Hematopoietic multipotent progenitor cell treated with erythropoietin and hydrocortisone succinate and interleukin-3 and kit ligand, for 4 days (in vitro differentiated cells): ENCODE results near the gene OR51B2.
A peak's percentile ranks its signal among the peaks of the same experiment; 100 is the strongest.
"Not testable (repeated sequence)": the region's sequence is repeated elsewhere in the genome, so short reads cannot be mapped to it uniquely, and the experiment has no call there.

Experiments used
- DNase-seq: peaks from one replicate; pipeline ENCODE4 v3.0.0-alpha.2; 2015

Gene OR51B2

DNA sequence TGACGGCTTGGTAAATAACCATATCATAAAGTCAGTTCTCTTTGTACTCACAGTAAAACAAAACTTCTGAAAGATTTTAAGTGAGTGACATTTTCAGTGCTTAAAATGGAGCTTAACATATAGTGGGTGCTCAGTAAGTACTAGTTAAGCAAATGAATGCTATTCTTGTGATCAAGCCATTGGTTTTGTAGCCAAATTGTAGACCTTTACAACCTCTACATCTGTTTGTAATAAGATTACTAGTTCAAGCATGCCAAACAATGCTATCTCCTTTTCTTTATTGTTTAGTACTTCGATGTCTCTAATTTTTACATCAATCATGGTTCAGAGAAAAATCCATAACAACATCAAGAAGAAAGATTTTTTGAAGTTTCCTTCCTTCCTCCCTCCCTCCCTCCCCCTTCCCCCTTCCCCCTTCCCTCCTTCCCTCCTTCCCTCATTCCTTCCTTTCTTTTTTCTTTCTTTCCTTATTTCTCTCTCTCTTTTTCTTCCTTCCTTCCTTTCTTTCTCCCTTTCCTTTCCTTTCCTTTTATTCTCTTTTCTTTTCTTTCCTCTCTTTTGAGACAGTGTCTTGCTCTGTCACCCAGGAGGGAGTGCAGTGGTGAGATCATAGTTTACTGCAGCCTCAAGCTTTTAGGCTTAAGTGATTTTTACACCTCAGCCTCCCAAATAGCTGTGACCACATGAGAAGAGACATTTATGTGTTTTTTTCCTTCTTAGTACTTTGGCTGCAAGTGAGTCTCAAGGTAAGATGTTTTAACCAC lies 16.7 kb downstream of the OR51B2 start:
- no peak for DNase-seq

GRCh38 chr11:5304046-5304445 lies 20.1 kb downstream of the OR51B2 start:
- DNase-seq = no peak

DNA sequence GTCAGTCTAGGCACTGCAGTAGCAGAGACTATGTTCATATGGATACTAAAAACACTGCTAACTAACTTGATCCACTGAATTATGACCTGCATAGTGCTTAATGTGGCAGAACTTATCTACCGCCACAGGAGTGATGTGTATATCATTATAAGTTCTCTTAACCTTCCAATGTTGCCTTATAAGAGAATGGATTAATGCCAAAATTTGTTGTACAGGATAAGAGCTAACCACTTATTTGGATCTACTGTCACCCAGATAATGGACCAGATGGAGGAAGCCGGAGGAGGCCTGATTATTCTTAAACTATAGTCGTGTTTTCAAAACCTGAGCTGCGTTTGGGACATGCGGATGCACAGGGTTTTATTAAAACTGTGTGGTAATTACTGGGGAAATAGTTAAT lies 20.5 kb downstream of the OR51B2 start:
- DNase-seq = peak; percentile 93

GRCh38 chr11:5301846-5302245 lies 22.3 kb downstream of the OR51B2 start, which contains the start of gene OR51B4:
Gene OR51B4, minus strand, starts transcription at chr11:5301946. Its CDS starts 0 bp downstream, at chr11:5301946.
- no peak for DNase-seq

DNA sequence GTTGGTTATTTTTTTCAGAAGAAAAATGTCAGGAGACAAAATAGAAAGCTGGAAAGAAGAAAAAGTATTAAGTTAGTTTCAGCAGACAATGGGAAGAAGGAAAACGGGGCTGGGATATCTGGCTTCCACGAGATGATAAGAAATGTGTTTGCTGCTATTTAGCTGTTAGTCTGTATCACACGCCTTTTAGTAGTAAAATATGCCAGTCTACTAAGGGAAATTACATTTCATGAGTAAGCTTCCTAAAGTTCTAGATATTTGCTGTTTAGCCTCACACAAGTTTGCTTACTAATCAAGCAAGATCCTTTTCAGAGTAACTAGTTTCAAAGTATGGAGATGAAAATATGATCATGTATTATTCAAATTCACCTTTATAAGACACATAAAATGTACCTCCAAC lies 23.8 kb downstream of the OR51B2 start:
- no peak for DNase-seq

GRCh38 chr11:5298451-5298850 lies 25.6 kb downstream of the OR51B2 start:
- DNase-seq = no peak

DNA sequence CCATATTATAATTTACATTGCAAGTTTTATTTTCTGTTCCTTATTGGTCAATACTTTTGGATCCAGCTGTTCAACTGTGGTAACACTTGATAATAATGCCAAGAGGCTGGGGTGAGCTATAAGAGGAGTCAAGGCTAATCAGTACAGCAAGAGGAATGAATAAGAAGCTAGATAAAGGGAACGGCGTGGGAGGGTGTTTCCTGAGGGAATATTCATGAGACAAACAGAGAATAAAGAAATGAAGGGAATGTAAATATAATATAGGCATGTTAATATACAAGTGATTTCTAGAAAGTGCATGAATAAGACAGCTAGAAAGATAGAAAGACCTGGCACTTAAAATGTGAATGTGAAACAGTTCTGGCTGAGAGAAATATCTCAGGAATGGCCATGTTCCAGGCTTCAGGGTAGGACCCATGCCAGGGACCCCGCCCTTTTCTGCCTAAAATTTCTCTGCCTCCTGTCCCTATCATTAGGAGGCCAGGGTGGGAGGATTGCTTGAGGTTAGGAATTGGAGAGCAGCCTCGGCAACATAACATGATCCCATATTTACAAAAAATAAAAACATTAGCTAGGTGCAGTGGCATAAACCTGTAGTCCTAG lies 26.3 kb downstream of the OR51B2 start:
- DNase-seq = peak; percentile 61

- not testable (repeated sequence) for DNase-seq
These were observed 29.6 kb downstream of the OR51B2 start for GRCh38 chr11:5294342-5294995.

- DNase-seq = no peak
These were observed 31.1 kb downstream of the OR51B2 start for GRCh38 chr11:5293028-5293427.

DNA sequence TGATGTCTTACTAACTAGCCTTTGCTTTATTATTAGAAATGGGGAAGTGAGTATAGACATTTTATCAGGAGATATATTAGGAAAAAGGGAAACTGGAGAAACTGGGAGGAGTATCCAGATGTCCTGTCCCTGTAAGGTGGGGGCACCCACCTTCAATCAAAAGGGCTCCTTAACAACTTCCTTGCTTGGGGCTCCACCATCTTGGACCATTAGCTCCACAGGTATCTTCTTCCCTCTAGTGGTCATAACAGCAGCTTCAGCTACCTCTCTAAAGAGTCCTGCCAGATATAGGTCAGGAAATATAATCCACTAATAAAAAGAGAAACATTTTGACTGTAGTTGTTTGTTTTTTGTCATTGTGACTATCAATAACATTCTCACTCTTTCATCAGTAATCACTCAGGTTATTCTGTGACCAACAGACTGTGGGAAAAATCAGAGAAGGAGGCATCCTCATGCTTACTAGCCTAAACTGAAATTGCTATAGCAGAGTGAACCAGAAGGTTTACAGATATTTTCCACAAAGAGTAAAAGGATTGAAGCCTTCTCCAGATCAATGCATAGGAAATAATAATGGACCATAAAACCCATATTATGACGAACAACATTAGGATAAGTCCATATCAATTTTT lies 32.8 kb downstream of the OR51B2 start:
- peak; percentile 88 for DNase-seq

GRCh38 chr11:5290106-5290505 lies 34.0 kb downstream of the OR51B2 start:
- DNase-seq = no peak

GRCh38 chr11:5289696-5290095 lies 34.4 kb downstream of the OR51B2 start:
- no peak for DNase-seq

DNA sequence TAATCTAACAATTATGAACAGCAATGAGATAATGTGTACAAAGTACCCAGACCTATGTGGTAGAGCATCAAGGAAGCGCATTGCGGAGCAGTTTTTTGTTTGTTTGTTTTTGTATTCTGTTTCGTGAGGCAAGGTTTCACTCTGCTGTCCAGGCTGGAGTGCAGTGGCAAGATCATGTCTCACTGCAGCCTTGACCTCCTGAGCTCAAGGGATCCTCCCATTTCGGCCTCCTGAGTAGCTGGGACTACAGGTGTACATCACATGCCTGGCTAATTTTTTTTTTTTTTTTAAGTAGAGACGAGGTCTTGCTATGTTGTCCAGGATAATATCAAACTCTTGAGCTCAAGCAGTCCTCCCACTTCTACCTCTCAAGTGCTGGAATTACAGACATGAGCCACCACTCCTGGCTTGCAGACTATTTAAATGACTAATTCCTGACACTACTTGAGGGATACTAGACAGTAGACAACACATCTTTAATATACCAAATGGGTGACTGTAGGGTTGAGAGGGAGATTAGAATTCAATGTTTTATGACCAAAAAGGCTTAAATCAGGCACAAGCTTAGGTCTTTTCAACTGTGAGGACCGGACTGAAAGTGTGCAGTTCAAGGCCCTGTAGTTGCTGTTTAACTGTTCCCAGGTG lies 35.1 kb downstream of the OR51B2 start:
- DNase-seq = no peak

DNA sequence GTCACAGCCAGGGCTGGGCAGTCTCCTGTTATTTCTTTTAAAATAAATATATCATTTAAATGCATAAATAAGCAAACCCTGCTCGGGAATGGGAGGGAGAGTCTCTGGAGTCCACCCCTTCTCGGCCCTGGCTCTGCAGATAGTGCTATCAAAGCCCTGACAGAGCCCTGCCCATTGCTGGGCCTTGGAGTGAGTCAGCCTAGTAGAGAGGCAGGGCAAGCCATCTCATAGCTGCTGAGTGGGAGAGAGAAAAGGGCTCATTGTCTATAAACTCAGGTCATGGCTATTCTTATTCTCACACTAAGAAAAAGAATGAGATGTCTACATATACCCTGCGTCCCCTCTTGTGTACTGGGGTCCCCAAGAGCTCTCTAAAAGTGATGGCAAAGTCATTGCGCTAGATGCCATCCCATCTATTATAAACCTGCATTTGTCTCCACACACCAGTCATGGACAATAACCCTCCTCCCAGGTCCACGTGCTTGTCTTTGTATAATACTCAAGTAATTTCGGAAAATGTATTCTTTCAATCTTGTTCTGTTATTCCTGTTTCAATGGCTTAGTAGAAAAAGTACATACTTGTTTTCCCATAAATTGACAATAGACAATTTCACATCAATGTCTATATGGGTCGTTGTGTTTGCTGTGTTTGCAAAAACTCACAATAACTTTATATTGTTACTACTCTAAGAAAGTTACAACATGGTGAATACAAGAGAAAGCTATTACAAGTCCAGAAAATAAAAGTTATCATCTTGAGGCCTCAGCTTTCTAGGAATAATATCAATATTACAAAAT lies 35.8 kb downstream of the OR51B2 start:
- DNase-seq = peak; percentile 97

GRCh38 chr11:5286901-5287300 lies 37.2 kb downstream of the OR51B2 start:
- DNase-seq = no peak

- no peak for DNase-seq
These were observed 37.7 kb downstream of the OR51B2 start for GRCh38 chr11:5286351-5286750.

DNA sequence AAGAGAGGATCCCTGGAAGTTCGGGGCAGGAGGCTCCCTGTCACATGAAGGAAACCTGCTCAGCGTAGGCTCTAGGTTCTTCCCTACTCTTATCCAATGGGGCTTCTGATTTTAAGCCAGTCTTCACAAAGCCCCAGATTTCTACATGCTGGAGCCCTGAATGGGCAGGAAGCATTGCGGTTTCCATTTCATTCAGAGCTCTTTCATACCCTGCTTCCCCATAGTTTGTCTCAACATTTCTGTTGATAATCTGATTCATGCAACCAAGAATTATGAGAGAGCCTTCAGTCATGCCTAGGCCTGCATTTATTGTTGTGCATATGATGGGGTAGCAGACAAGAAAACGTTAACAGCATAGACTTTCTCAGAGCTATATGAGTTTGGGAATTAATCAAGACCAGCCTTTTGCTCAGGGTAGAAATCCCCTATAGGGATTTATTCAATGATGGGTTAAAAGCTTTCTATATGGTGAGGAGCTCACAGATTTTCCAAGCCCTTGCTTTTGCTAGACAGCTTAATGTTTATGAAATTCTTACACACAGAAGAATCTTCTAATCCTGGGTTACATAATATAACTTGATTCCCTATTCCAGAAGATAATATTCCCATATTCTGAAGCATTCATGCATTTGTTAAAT lies 38.3 kb downstream of the OR51B2 start:
- no peak for DNase-seq

GRCh38 chr11:5284637-5285036 lies 39.5 kb downstream of the OR51B2 start:
- peak; percentile 97 for DNase-seq

- DNase-seq = no peak
These were observed 40.2 kb downstream of the OR51B2 start for GRCh38 chr11:5283882-5284281.

GRCh38 chr11:5283086-5283485 lies 41.0 kb downstream of the OR51B2 start:
- DNase-seq = no peak

GRCh38 chr11:5282628-5283027 lies 41.5 kb downstream of the OR51B2 start:
- no peak for DNase-seq

- no peak for DNase-seq
These were observed 42.5 kb downstream of the OR51B2 start for GRCh38 chr11:5281596-5281995.
